ENCODE measurements around the gene CHIT1.

Gene CHIT1

DNA sequence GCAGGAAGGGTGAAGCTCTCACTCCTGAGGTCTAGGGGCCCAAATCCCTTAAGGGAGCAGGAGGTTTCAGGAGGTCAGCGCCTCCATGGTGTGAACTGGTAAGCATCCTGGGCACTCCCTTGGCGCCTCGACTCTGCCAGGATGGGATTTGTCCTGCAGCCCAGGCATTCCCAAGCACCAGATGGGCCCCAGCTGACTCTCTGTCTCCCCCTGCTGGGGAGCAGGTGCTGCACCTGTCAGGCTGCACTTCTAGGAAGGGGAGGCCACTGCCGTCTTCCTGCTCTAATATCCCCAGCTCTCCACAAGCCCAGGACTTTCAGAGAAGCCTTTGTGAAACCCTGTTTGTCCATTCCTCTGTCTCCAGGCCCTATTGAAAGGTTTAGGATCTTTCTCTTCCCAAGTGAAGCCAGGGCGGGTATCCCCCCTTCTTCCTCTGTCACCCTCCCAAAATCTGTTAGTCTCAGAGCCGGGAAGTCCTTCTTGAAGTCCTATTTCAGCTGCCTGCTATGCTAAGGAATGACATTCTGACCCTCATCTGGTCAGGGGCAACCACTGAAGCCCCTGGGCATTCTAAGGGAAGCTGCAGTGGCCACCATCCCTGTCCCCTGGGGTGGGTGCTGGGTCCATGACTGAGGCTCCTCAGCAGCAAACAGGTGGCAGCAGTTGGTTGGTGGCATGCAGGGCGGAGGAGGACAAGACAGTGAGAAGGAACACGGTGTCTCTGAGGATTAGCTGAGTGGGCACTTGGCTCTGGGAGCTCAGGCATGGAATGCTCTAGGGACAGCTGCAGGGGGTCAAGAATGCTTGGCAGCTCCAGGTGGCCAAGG is 57.1 kb downstream of the CHIT1 start:
- DNase-seq = peak; percentile 50 to 64

DNA sequence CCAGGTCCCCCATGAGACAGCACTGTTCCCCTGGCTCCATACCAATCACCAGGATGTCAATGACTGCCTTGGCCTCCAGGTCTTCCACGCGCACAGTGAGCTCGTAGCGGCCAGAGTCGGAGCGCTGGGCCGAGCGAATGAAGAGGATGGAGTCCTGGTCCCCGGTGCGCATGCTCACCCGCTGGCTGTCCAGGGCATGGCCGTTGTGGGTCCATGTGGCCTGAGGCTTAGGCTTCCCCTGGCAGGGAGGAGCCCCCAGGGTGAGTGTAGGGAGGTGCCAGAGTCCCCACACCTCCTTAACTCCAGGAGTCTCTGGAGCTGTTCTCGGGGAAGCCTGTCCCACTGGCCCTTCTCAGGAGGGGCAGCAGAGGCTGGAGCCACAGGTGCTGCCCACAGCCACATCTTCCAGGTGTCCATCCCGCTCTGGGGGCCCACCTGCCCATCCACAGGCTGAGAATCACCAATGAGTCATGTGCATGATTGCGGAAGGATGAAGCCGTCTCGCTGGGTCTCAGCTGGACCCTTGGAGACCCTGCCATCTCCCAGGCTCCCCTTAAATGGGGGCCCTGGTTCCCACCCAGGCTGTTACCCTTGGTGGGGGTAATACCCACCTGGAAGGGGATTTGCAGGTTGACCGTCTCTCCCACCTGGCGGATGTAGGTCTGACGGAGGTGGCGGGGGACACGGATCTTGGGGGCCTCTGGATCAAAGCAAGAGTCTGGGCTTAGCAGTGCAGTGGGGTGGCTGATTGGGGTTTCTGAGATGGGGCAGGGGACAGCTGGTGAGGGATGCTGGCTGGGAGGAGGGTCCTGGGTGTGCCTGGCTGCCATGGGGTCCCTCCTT is 57.9 kb downstream of the CHIT1 start:
- no peak for DNase-seq

GRCh38 chr1:203170625-203171330 is 58.7 kb downstream of the CHIT1 start:
- no peak for DNase-seq

GRCh38 chr1:203169770-203170520 is 59.5 kb downstream of the CHIT1 start:
- DNase-seq = no peak

DNA sequence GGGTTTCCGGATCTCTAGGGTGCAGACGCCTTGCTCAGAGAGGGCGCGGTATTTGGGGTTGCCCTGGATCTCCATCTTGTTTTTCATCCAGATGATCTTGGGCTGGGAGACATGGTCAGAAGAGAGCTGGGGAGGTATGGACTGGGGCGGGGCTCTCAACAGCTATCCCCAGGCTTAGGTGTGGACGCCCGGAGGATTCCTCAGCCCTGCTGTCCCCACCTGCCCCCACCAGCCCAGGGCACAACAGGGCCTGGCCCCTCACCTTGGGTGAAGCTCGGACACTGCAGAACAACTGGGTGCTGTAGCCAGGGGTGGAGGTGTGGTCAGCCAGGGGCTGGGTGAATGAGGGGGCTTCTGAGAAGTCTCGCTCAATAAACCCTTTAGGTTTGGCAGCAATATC is 60.5 kb downstream of the CHIT1 start:
- DNase-seq = no peak

DNA sequence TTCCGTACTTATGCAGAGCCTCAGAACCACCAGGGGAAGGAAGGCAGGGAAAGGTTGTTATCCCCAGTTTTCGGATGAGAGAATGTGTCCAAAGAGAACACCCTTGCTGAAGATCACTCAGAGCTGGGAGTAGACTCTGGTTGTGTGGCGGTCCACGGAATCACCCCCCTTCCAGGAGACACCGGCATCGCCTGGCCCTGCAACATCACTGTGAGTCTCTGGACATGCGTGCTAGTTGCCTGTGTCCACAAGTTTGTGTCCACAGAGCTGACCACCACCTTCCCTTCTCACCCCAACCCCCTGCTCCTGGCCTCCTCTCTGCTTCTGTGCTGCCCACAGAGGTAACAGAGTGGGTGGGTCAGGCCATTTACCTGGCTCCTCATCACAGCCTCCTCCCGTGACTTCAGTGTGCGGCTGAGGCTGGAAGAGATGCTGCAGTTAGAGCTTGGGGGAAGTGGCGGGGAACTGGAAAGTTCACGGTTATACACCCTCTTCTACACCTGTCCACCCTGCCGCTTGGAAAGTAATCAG is 61.2 kb downstream of the CHIT1 start:
- no peak for DNase-seq

DNA sequence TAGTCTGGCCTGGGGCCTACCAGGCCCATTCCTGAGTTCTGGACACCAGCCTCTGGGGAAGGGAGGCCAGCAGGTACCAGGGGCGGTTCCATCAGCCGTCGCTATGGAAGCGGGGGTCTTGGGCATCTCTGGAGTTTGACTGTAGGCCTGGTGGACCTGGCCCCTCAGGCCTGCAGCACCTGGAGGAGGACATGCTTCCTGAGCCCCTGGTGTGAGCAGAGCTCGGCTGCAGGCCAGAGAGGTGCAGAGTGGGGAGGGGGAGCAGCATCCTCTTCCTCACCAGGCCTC is 61.6 kb downstream of the CHIT1 start:
- no peak for DNase-seq

DNA sequence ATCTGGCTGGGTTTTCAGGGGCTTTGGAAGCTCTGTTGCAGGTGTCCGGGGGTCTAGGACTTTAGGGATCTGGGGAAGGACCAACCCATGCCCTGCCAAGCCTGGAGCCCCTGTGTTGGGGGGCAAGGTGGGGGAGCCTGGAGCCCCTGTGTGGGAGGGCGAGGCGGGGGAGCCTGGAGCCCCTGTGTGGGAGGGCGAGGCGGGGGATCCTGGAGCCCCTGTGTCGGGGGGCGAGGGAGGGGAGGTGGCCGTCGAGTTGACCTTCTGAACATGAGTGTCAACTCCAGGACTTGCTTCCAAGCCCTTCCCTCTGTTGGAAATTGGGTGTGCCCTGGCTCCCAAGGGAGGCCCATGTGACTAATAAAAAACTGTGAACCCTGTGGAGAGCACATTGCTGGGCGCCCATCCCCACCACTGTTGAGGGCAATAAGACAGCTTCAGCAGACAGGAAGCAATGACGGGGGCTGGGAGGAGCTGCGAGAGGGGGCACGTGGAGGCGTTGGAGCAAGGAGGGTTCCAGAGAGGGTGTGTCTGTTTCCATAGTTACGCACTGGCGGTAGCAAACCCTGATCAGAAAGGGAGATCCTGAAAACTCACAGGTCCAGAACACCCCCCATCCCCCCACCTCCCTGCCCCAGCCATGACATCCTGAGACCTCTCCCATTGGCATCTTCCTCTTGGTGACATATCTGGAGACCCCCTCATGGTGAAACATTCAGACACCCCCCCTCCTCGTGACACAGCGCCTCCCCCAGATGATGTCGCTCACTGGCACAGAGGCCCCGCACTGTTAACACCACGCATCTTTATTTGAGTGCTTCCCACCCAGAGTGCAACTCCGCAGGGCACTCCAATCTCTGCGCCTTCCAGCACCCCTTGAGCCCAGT is 62.2 kb downstream of the CHIT1 start:
- DNase-seq = no peak

DNA sequence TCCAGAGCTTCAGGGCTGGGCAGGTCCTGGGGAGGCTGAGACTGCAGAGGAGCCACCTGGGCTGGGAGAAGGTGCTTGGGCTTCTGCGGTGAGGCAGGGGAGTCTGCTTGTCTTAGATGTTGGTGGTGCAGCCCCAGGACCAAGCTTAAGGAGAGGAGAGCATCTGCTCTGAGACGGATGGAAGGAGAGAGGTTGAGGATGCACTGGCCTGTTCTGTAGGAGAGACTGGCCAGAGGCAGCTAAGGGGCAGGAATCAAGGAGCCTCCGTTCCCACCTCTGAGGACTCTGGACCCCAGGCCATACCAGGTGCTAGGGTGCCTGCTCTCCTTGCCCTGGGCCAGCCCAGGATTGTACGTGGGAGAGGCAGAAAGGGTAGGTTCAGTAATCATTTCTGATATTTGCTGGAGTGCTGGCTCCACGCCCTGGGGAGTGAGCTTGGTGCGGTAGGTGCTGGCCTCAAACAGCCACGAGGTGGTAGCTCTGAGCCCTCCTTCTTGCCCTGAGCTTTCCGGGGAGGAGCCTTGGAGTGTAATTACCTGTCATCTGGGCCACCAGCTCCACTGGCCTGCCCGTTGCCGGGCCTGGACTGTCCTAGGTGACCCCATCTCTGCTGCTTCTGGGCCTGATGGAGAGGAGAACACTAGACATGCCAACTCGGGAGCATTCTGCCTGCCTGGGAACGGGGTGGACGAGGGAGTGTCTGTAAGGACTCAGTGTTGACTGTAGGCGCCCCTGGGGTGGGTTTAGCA is 63.1 kb downstream of the CHIT1 start:
- DNase-seq = no peak

All from stimulated activated CD4-positive, alpha-beta T cell treated with anti-CD3 and anti-CD28 coated beads, Interleukin-2, amount 100 ng/mL, for 24 hours (primary cell).